CD4-positive, alpha-beta T cell (primary cell): ENCODE measurements around the gene BACE1. TPM values are rescaled to one million over a fixed set of nuclear protein-coding genes. Genes with fewer than 3 reads are reported as not detected.

Source experiments
- ATAC-seq: fragments of 200-7000 bp; cut with Tn5 transposase; one replicate; pipeline ENCODE4 v1.10.0; 2022; ENCODE audit warnings: mild to moderate bottlenecking; ENCODE audit not compliant: poor library complexity
- CTCF ChIA-PET: fragments of 350-600 bp; sonication (Branson Sonifier 250); formaldehyde crosslinking; loops from one replicate; lab custom pipeline; 2021; ENCODE audit warnings: antibody characterized with exemption, inconsistent platforms; lab: Charles Lee
- POLR2A ChIA-PET: fragments of 350-600 bp; sonication (Branson Sonifier 250); formaldehyde crosslinking; loops from one replicate; lab custom pipeline; 2021; ENCODE audit warnings: antibody characterized with exemption, inconsistent platforms; lab: Charles Lee
- DNase-seq, 14 experiments: peaks; one replicate each; pipeline ENCODE4 v3.0.0-alpha.2; 2013 to 2020; ENCODE audit warnings: mixed read lengths in 2 of 14
- H3K27ac ChIP-seq, 2 donors: one replicate each; pipeline versions ENCODE4 v1.5.1 to v1.7.0; 2013; ENCODE audit warnings: low read length in 2 of 2, low read depth in 1 of 2, mild to moderate bottlenecking in 1 of 2
- H3K27me3 ChIP-seq, 2 experiments: 1 replicate in 1 of 2; 2 replicates in 1 of 2; pipeline versions ENCODE4 v1.6.1 to v1.7.0; 2013; ENCODE audit warnings: low read length in 2 of 2, control low read depth in 1 of 2, mild to moderate bottlenecking in 1 of 2, moderate library complexity in 1 of 2; ENCODE audit not compliant: insufficient read depth in 2 of 2, control insufficient read depth in 1 of 2
- H3K36me3 ChIP-seq: one replicate; pipeline ENCODE4 v1.6.1; 2013; ENCODE audit warnings: low read length, control low read depth; ENCODE audit not compliant: insufficient read depth
- H3K4me1 ChIP-seq: one replicate; pipeline ENCODE4 v1.6.1; 2013; ENCODE audit warnings: low read length, control low read depth; ENCODE audit not compliant: insufficient read depth
- H3K4me3 ChIP-seq: one replicate; pipeline ENCODE4 v1.5.1; 2013; ENCODE audit warnings: mild to moderate bottlenecking, low read length, moderate library complexity
- H3K9me3 ChIP-seq, 2 experiments: 1 replicate in 1 of 2; 2 replicates in 1 of 2; pipeline versions ENCODE4 v1.6.1 to v1.7.0; 2013; ENCODE audit warnings: low read length in 2 of 2, mild to moderate bottlenecking in 2 of 2, control low read depth in 1 of 2, moderate library complexity in 1 of 2; ENCODE audit not compliant: control insufficient read depth in 1 of 2, insufficient read depth in 1 of 2
- H3K27ac Mint-ChIP-seq: one replicate; pipeline ENCODE4 v1.8.0; 2020; ENCODE audit warnings: mixed read lengths
- H3K27me3 Mint-ChIP-seq: one replicate; pipeline ENCODE4 v1.8.0; 2021; ENCODE audit warnings: mixed read lengths
- H3K36me3 Mint-ChIP-seq: one replicate; pipeline ENCODE4 v1.8.0; 2021; ENCODE audit warnings: low read depth, mixed read lengths
- H3K4me1 Mint-ChIP-seq: one replicate; pipeline ENCODE4 v1.8.0; 2021; ENCODE audit warnings: low read depth, mixed read lengths
- H3K4me3 Mint-ChIP-seq: one replicate; pipeline ENCODE4 v1.8.0; 2020; ENCODE audit warnings: mild to moderate bottlenecking, mixed read lengths
- H3K9me3 Mint-ChIP-seq: one replicate; pipeline ENCODE4 v1.8.0; 2020; ENCODE audit warnings: mixed read lengths
- intact Hi-C, 2 experiments: fragments of 100-400 bp; cut with DNase I in 1 of 2; cut with micrococcal nuclease in 1 of 2; formaldehyde crosslinking; loops; one replicate each; pipeline versions ENCODE4 v1.15.1 to v1.9.0; 2023 to 2025; cut with DNase I, micrococcal nuclease
- total RNA-seq, 174 experiments: library from RNA in 2 of 174; stranded (reverse) in 2 of 174; gene quantifications; one replicate each; pipeline ENCODE4 v1.2.3 and lab custom pipeline; 2021 to 2026
- TF ChIP-seq, protein P1 (sequence below): fragments of 200-600 bp; IDR thresholded peaks from one replicate; pipeline ENCODE4 v1.8.0; 2022; ENCODE audit warnings: antibody characterized with exemption, mild to moderate bottlenecking

Gene BACE1
- total RNA-seq, 2 experiments from 2014 or later: 0.38 to 0.59 TPM

DNA sequence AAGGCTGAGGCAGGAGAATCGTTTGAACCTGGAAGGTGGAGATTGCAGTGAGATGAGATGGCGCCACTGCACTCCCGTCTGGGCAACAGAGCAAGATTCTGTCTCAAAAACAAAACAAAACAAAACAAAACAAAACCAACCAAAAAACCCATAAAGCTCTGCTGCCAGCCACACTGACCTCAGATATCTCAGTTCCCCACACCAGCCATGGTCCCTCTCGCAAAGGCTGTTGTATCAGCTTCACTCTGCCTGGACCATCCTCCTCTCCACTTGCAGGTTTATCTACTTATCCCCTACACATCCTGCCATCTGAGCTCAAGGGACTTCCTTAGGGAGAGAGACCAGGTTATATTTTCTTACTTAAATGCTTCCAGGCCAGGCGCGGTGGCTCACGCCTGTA, 13.8 kb downstream of the BACE1 start:
- TF ChIP-seq, protein P1, sequence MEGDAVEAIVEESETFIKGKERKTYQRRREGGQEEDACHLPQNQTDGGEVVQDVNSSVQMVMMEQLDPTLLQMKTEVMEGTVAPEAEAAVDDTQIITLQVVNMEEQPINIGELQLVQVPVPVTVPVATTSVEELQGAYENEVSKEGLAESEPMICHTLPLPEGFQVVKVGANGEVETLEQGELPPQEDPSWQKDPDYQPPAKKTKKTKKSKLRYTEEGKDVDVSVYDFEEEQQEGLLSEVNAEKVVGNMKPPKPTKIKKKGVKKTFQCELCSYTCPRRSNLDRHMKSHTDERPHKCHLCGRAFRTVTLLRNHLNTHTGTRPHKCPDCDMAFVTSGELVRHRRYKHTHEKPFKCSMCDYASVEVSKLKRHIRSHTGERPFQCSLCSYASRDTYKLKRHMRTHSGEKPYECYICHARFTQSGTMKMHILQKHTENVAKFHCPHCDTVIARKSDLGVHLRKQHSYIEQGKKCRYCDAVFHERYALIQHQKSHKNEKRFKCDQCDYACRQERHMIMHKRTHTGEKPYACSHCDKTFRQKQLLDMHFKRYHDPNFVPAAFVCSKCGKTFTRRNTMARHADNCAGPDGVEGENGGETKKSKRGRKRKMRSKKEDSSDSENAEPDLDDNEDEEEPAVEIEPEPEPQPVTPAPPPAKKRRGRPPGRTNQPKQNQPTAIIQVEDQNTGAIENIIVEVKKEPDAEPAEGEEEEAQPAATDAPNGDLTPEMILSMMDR: no peak
- no peak overlapping the region for H3K27ac Mint-ChIP-seq
- no peaks in the 10 kb centered on the region for H3K27me3 Mint-ChIP-seq
- H3K36me3 Mint-ChIP-seq: no peaks in the 10 kb centered on the region
- H3K4me3 Mint-ChIP-seq: no peak overlapping the region
- DNase-seq: no peak
- ATAC-seq: no peak
- ChIA-PET CTCF (no interaction called here), POLR2A (no interaction called here)
- H3K4me1 Mint-ChIP-seq: no peaks in the 10 kb centered on the region
- intact Hi-C loops: no loop called here
- Histone ChIP-seq H3K4me3 (no peak overlapping the region), H3K4me1 (no peaks in the 10 kb centered on the region), H3K36me3 (no peaks in the 10 kb centered on the region), H3K27ac (no peak overlapping the region), H3K9me3 (no peaks in the 10 kb centered on the region), H3K27me3 (no peaks in the 10 kb centered on the region)
- no peaks in the 10 kb centered on the region for H3K9me3 Mint-ChIP-seq

- H3K4me3 Mint-ChIP-seq: no peak overlapping the region
- no peak overlapping the region for H3K27ac ChIP-seq
- intact Hi-C loops: no loop called here
These were observed 15.3 kb downstream of the BACE1 start for GRCh38 chr11:117300773-117301172.

DNA sequence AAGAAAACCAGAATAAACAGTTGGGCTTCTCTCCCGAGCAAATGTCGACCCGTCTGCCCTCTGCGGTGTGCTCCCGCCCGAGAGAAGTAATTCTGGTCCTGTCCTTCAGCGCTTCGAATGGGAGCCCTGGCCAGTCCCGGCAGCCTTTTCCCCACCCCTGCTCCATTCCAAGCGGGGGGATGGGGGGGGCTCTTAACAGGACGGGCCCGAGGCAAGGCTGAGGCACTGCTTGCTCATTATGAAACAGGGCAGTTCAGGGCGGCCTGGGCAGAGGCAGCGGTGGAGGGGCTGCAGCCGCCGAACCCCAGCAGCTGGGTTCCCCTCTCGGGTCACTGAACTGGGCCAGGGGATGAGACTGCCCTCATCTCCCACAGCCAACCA, 15.8 kb downstream of the BACE1 start:
- DNase-seq: no peak
- TF ChIP-seq, protein P1: no peak
- H3K4me1 ChIP-seq: no peaks in the 10 kb centered on the region

More at GRCh38 chr11:117300773-117301172, 15.3 kb downstream of the BACE1 start:
- DNase-seq (no peak), ATAC-seq (no peak)
- Mint-ChIP-seq H3K27ac (no peak overlapping the region), H3K9me3 (no peaks in the 10 kb centered on the region), H3K27me3 (no peaks in the 10 kb centered on the region), H3K36me3 (no peaks in the 10 kb centered on the region), H3K4me1 (no peaks in the 10 kb centered on the region)
- Histone ChIP-seq H3K4me1 (no peaks in the 10 kb centered on the region), H3K36me3 (no peaks in the 10 kb centered on the region), H3K27me3 (no peaks in the 10 kb centered on the region), H3K9me3 (no peaks in the 10 kb centered on the region), H3K4me3 (no peak overlapping the region)
- ChIA-PET CTCF (no interaction called here), POLR2A (no interaction called here)
- TF ChIP-seq, protein P1: no peak

More for the DNA sequence above, 15.8 kb downstream of the BACE1 start:
- no peak for ATAC-seq
- no peaks in the 10 kb centered on the region for H3K36me3 ChIP-seq
- intact Hi-C loops: no loop called here
- H3K4me3 ChIP-seq: no peak overlapping the region
- H3K27me3 ChIP-seq: no peaks in the 10 kb centered on the region
- POLR2A ChIA-PET: no interaction called here
- CTCF ChIA-PET: no interaction called here
- Mint-ChIP-seq H3K4me1 (no peaks in the 10 kb centered on the region), H3K9me3 (no peaks in the 10 kb centered on the region), H3K27me3 (no peaks in the 10 kb centered on the region), H3K27ac (no peak overlapping the region), H3K36me3 (no peaks in the 10 kb centered on the region), H3K4me3 (no peak overlapping the region)
- H3K9me3 ChIP-seq: no peaks in the 10 kb centered on the region
- H3K27ac ChIP-seq: no peak overlapping the region
